Thyroid gland (tissue), 4 donors: ENCODE measurements around the gene SCYGR7. TPM values are rescaled to one million over a fixed set of nuclear protein-coding genes. Genes with fewer than 3 reads are reported as not detected.

ENCODE experiments used
- DNase-seq, 2 donors: peaks; one replicate each; pipeline ENCODE4 v3.0.0-alpha.2; 2019
- H3K27ac ChIP-seq, 3 donors: fragments of 200-600 bp; sonication (generic); 1 replicate in 2 of 3; 2 replicates in 1 of 3; pipeline ENCODE4 v1.5.1; 2016 to 2019; ENCODE audit warnings: mild to moderate bottlenecking in 1 of 3, moderate library complexity in 1 of 3
- H3K27me3 ChIP-seq: fragments of 200-600 bp; sonication (generic); one replicate; pipeline ENCODE4 v1.5.1; 2019
- H3K36me3 ChIP-seq, 2 donors: fragments of 200-600 bp; sonication (generic); one replicate each; pipeline ENCODE4 v1.5.1; 2016 to 2019
- H3K4me1 ChIP-seq, 2 donors: fragments of 200-600 bp; sonication (generic); one replicate each; pipeline ENCODE4 v1.5.1; 2017 to 2019
- H3K4me3 ChIP-seq, 3 donors: fragments of 200-600 bp; sonication (generic); replicated peaks in 1 of 3; 1 replicate in 2 of 3; 2 replicates in 1 of 3; pipeline ENCODE4 v1.5.1; 2016; ENCODE audit warnings: mild to moderate bottlenecking in 1 of 3
- H3K9me3 ChIP-seq: fragments of 200-600 bp; sonication (generic); one replicate; pipeline ENCODE4 v1.5.1; 2017
- POLR2A ChIP-seq, 2 donors: fragments of 450-650 bp; IDR thresholded peaks; one replicate each; pipeline ENCODE4 v1.6.1; 2017; ENCODE audit warnings: antibody characterized with exemption in 2 of 2, mild to moderate bottlenecking in 2 of 2, moderate library complexity in 1 of 2
- WGBS, 2 donors: methylation state at CpG; one replicate each; pipeline ENCODE4 v1.1.5; 2017; 5-methylcytosine and 5-hydroxymethylcytosine counted together
- intact Hi-C: fragments of 100-400 bp; cut with DNase I; formaldehyde crosslinking; loops from one replicate; pipeline ENCODE4 v1.15.1; 2023
- total RNA-seq, 4 donors: library from RNA; depleted of rRNA; stranded (reverse); fragments of >200 nt; gene quantifications; one replicate each; pipeline ENCODE4 v1.2.3, GENCODE V29; 2016
- TF ChIP-seq, protein P1 (sequence below), 6 experiments: fragments of 200-600 bp in 3 of 6; fragments of 450-650 bp in 3 of 6; sonication (generic) in 3 of 6; IDR thresholded peaks; one replicate each; pipeline ENCODE4 v1.5.1; 2016 to 2019; ENCODE audit warnings: antibody characterized with exemption in 6 of 6, mild to moderate bottlenecking in 2 of 6, inconsistent platforms in 1 of 6, moderate library complexity in 1 of 6

The SCYGR7 gene
- total RNA-seq, 4 donors from 2014 or later = not detected

- TF ChIP-seq POLR2A (IDR thresholded peaks at IDR 0.05) = no peak
- TF ChIP-seq, protein P1, sequence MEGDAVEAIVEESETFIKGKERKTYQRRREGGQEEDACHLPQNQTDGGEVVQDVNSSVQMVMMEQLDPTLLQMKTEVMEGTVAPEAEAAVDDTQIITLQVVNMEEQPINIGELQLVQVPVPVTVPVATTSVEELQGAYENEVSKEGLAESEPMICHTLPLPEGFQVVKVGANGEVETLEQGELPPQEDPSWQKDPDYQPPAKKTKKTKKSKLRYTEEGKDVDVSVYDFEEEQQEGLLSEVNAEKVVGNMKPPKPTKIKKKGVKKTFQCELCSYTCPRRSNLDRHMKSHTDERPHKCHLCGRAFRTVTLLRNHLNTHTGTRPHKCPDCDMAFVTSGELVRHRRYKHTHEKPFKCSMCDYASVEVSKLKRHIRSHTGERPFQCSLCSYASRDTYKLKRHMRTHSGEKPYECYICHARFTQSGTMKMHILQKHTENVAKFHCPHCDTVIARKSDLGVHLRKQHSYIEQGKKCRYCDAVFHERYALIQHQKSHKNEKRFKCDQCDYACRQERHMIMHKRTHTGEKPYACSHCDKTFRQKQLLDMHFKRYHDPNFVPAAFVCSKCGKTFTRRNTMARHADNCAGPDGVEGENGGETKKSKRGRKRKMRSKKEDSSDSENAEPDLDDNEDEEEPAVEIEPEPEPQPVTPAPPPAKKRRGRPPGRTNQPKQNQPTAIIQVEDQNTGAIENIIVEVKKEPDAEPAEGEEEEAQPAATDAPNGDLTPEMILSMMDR (IDR thresholded peaks at IDR 0.05) = no peak
- no peaks in the 10 kb centered on the region for H3K36me3 ChIP-seq
- intact Hi-C loops = loop anchor here (5.0 to 10.0 kb wide), 2 partner anchors 111 to 353 kb away; no protein-coding TSS in a partner anchor
- H3K4me3 ChIP-seq = no peak overlapping the region
- H3K27ac ChIP-seq = no peak overlapping the region
- H3K27me3 ChIP-seq = no peaks in the 10 kb centered on the region
- H3K4me1 ChIP-seq = peaks cover 0 to 3% of the 10 kb centered on the region in 2 donors
- no peak for DNase-seq
- no peaks in the 10 kb centered on the region for H3K9me3 ChIP-seq
- 90 to 91% methylated on average over 22 of the region's 22 CpGs for WGBS, 2 donors
These were observed 39.7 kb downstream of the SCYGR7 start for GRCh38 chr2:227767830-227768229.

- intact Hi-C loops = loop anchor here (10.0 kb wide), 1 partner anchor 93 kb away; no protein-coding TSS in a partner anchor
- Histone ChIP-seq H3K27ac (no peak overlapping the region), H3K36me3 (no peaks in the 10 kb centered on the region), H3K4me1 (no peaks in the 10 kb centered on the region), H3K4me3 (no peak overlapping the region), H3K9me3 (no peaks in the 10 kb centered on the region), H3K27me3 (no peaks in the 10 kb centered on the region)
- no peak for DNase-seq
- no peak for TF ChIP-seq POLR2A (IDR thresholded peaks at IDR 0.05)
- TF ChIP-seq, protein P1 (IDR thresholded peaks at IDR 0.05) = no peak
- WGBS, 2 donors = 62 to 68% methylated on average over 5 of the region's 5 CpGs
These were observed 44.1 kb downstream of the SCYGR7 start for GRCh38 chr2:227772197-227772661.

DNA sequence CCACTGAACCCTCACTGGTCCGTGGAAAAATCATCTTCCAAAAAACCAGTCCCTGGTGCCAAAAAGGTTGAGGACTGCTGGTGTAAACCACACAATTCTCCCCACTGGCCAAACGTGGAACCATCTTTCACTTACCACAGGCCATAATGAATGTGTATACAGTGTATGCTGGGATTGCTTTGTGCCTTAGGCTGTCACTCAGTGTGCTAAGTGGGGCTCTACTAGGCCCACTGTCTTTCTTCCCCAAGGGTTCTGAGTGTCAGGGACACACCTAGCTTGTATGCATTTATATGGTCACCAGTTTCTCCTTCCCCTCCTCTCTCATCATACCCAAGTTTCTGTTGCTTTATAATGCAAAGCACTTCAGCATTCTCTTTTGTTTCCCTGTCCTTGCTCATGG is 44.8 kb downstream of the SCYGR7 start:
- no peaks in the 10 kb centered on the region for H3K27me3 ChIP-seq
- intact Hi-C loops = loop anchor here (10.0 kb wide), 1 partner anchor 92 kb away; no protein-coding TSS in a partner anchor
- 63 to 75% methylated on average over 2 of the region's 2 CpGs for WGBS, 2 donors

DNA sequence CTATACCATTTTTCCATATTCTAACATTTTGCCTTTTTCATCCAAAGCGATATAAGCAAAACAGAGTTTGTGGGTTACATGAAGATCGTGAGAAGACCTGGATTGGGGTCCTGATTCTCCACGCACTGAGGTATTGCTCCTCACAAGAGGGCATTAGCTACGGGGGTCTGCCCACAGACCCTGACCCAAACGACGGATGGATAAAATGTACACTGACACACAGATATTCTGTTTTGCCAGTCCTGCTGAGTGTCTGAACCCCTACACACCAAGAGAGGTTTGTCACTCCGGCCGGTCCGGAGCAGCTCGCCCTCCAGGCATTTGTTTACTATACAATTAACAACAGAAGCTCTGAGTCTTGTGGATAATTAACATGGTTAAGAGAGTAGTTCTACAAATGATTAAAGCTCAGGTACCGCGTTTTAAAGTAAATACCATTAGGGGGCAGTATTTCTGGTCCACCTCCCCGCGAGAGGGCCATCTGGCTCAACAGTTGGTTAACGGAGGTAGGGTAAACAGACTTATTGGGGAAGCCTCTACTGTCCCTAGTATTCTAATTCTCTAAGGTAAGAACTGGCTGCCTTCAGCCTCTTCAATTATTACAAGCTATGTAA is 46.0 kb downstream of the SCYGR7 start:
- intact Hi-C loops = loop anchor here (10.0 kb wide), 1 partner anchor 91 kb away; no protein-coding TSS in a partner anchor
- TF ChIP-seq, protein P1 (IDR thresholded peaks at IDR 0.05) = peak in 2 of 6 experiments; percentile 18 to 22
- no peak for TF ChIP-seq POLR2A (IDR thresholded peaks at IDR 0.05)
- WGBS, 2 donors = 53% methylated on average over 15 of the region's 15 CpGs
- no peaks in the 10 kb centered on the region for H3K4me1 ChIP-seq
- no peak for DNase-seq
- H3K9me3 ChIP-seq = no peaks in the 10 kb centered on the region
- H3K27me3 ChIP-seq = no peaks in the 10 kb centered on the region
- no peaks in the 10 kb centered on the region for H3K36me3 ChIP-seq
- no peak overlapping the region for H3K27ac ChIP-seq
- no peak overlapping the region for H3K4me3 ChIP-seq

More for the DNA sequence above, 44.8 kb downstream of the SCYGR7 start:
- Histone ChIP-seq H3K36me3 (no peaks in the 10 kb centered on the region), H3K4me3 (no peak overlapping the region), H3K27ac (no peak overlapping the region), H3K9me3 (no peaks in the 10 kb centered on the region), H3K4me1 (no peaks in the 10 kb centered on the region)
- TF ChIP-seq, protein P1 (IDR thresholded peaks at IDR 0.05) = no peak
- TF ChIP-seq POLR2A (IDR thresholded peaks at IDR 0.05) = no peak
- DNase-seq = no peak
